Lung (tissue), 12 donors: ENCODE data around the gene DSE. TPM values are rescaled to one million over a fixed set of nuclear protein-coding genes. Genes with fewer than 3 reads are reported as not detected.

ENCODE experiments used
- ATAC-seq: fragments of 200-7000 bp; cut with Tn5 transposase; one replicate; pipeline ENCODE4 v1.9.1; 2020; ENCODE audit warnings: moderate number of reproducible peaks; ENCODE audit not compliant: insufficient read depth, low FRiP score
- DNase-seq, 3 donors: peaks; one replicate each; pipeline ENCODE4 v3.0.0-alpha.2; 2013 to 2017
- H3K27ac ChIP-seq, 2 donors: one replicate each; pipeline ENCODE4 v1.5.1; 2013; ENCODE audit warnings: mild to moderate bottlenecking in 2 of 2, moderate library complexity in 2 of 2, control low read depth in 1 of 2, inconsistent platforms in 1 of 2, low read depth in 1 of 2, low read length in 1 of 2
- H3K27me3 ChIP-seq, 3 donors: one replicate each; pipeline ENCODE4 v1.5.1; 2013; ENCODE audit warnings: low read length in 2 of 3; ENCODE audit not compliant: control insufficient read depth in 3 of 3, insufficient read depth in 3 of 3
- H3K36me3 ChIP-seq, 4 donors: one replicate each; pipeline ENCODE4 v1.5.1; 2013; ENCODE audit warnings: low read length in 4 of 4, mild to moderate bottlenecking in 1 of 4, moderate library complexity in 1 of 4; ENCODE audit not compliant: control insufficient read depth in 4 of 4, insufficient read depth in 4 of 4
- H3K4me1 ChIP-seq, 5 donors: one replicate each; pipeline ENCODE4 v1.5.1; 2013; ENCODE audit warnings: low read length in 5 of 5, mild to moderate bottlenecking in 2 of 5, moderate library complexity in 1 of 5; ENCODE audit not compliant: control insufficient read depth in 5 of 5, insufficient read depth in 5 of 5
- H3K4me3 ChIP-seq: one replicate; pipeline ENCODE4 v1.5.1; 2013; ENCODE audit warnings: mild to moderate bottlenecking, control low read depth, moderate library complexity
- H3K9ac ChIP-seq, 2 donors: one replicate each; pipeline ENCODE4 v1.5.1; 2013; ENCODE audit warnings: low read length in 2 of 2, control low read depth in 1 of 2; ENCODE audit not compliant: insufficient read depth in 1 of 2
- H3K9me3 ChIP-seq, 4 donors: one replicate each; pipeline ENCODE4 v1.5.1; 2013; ENCODE audit warnings: low read length in 3 of 4, mild to moderate bottlenecking in 1 of 4, moderate library complexity in 1 of 4; ENCODE audit not compliant: control insufficient read depth in 4 of 4, insufficient read depth in 3 of 4
- WGBS, 2 donors: extraction: QIAGEN DNeasy Blood & Tissue Kit; methylation state at CpG; one replicate each; pipeline ENCODE4 v1.1.7; 2013; 5-methylcytosine and 5-hydroxymethylcytosine counted together
- polyA plus RNA-seq, 2 donors: library from polyadenylated mRNA; stranded (reverse); fragments of 200-250 nt; gene quantifications; one replicate each; pipeline ENCODE4 v1.2.1, GENCODE V29; 2013
- total RNA-seq, 2 donors: library from RNA; depleted of rRNA in 1 of 2; stranded (reverse); fragments of >200 nt in 1 of 2; gene quantifications; one replicate each; pipeline ENCODE4 v1.2.1, GENCODE V29; 2014 to 2021
- TF ChIP-seq, protein P1 (sequence below): IDR thresholded peaks from 2 replicates; pipeline ENCODE4 v1.5.1; 2012; ENCODE audit warnings: mild to moderate bottlenecking; ENCODE audit errors: control extremely low read depth, extremely low read depth
- donor health status: control.
- donor health status: control.
- donor health status: Bipolar disorder and iron deficiency.
- donor health status: healthy.
- donor health status: DM: yes; HTN: yes; CAD: no.

DSE gene
- total and polyA plus RNA-seq, 4 donors: 5.4 to 46.9 (median 42.4) TPM

DNA sequence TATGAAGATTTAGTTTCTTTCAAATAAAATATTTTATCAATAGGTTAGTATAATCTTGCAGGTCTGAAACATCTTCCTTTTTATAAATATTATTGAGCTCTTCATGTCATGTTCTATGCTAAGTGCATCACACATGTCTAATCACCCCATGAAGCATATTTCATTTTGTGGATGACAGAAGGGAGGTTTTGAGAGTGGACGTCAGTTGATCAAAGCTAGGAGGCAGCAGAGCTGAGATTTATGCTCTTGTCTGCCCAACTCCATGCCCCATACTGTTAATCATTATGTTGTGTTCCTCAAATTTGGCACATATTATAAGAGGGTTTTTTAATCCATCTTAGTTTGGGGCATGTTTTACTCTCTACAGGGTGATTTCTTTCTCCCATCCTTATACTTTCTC is 22.7 kb downstream of the DSE start:
- WGBS, 2 donors: 25 to 31% methylated on average over 1 of the region's 1 CpG
- H3K9ac ChIP-seq: no peak overlapping the region
- peaks cover 3 to 17% (median 3%) of the 10 kb centered on the region in 5 donors for H3K4me1 ChIP-seq
- H3K36me3 ChIP-seq: peaks cover 0 to 2% (median 0%) of the 10 kb centered on the region in 4 donors
- H3K27me3 ChIP-seq: no peaks in the 10 kb centered on the region
- TF ChIP-seq, protein P1, sequence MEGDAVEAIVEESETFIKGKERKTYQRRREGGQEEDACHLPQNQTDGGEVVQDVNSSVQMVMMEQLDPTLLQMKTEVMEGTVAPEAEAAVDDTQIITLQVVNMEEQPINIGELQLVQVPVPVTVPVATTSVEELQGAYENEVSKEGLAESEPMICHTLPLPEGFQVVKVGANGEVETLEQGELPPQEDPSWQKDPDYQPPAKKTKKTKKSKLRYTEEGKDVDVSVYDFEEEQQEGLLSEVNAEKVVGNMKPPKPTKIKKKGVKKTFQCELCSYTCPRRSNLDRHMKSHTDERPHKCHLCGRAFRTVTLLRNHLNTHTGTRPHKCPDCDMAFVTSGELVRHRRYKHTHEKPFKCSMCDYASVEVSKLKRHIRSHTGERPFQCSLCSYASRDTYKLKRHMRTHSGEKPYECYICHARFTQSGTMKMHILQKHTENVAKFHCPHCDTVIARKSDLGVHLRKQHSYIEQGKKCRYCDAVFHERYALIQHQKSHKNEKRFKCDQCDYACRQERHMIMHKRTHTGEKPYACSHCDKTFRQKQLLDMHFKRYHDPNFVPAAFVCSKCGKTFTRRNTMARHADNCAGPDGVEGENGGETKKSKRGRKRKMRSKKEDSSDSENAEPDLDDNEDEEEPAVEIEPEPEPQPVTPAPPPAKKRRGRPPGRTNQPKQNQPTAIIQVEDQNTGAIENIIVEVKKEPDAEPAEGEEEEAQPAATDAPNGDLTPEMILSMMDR: no peak
- DNase-seq (no peak), ATAC-seq (no peak)
- no peaks in the 10 kb centered on the region for H3K9me3 ChIP-seq
- no peak overlapping the region for H3K27ac ChIP-seq
- no peak overlapping the region for H3K4me3 ChIP-seq

DNA sequence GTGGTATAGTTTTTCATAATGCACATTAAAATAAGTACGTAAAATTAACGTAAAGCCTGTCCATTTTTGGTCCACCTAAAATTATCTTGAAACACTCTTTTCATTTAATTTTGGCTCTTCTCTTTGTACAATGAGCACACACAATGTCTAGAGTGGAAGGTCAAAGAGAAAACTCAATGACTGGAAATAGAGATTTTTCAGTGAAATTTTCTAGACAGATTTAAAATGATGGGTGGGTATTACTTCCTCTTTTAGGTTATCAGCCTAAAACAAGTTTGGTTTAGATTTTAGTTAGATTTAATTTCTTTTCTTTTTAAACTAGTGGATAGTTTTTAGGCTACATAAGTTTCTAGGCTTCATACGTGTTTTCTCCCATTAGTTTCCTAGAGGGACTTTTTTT is 24.9 kb downstream of the DSE start:
- ATAC-seq: no peak

DNA sequence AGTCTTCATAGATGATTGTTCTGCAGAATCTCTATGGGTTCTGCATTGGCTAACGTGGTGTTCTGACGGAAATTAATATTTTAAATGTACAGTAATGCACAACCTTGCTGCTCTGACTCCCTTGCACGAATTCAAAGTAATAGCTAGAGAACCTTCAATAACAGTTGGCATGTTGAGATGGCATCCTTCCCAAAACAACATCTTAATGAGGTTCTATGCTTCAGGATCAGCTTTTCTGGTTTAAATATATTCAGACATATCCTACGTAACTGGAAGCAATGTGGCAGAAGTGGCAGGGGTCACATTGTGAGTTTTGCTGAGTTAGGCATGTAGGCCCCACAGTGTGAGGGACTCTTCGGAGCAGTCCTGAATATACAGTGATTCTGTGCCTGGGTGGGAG is 25.7 kb downstream of the DSE start:
- Histone ChIP-seq H3K4me1 (peaks cover 3 to 20% (median 6%) of the 10 kb centered on the region in 5 donors), H3K9me3 (no peaks in the 10 kb centered on the region), H3K27ac (no peak overlapping the region), H3K27me3 (no peaks in the 10 kb centered on the region), H3K36me3 (peaks cover 0 to 5% (median 4%) of the 10 kb centered on the region in 4 donors), H3K4me3 (no peak overlapping the region), H3K9ac (no peak overlapping the region)
- TF ChIP-seq, protein P1: no peak
- DNase-seq (no peak), ATAC-seq (no peak)
- WGBS, 2 donors: 83 to 89% methylated on average over 5 of the region's 5 CpGs

More for the DNA sequence above, 24.9 kb downstream of the DSE start:
- no peak for DNase-seq
- WGBS, 2 donors: 79 to 87% methylated on average over 3 of the region's 3 CpGs
- no peaks in the 10 kb centered on the region for H3K27me3 ChIP-seq
- peaks cover 0 to 5% (median 4%) of the 10 kb centered on the region in 4 donors for H3K36me3 ChIP-seq
- H3K9ac ChIP-seq: no peak overlapping the region
- peaks cover 3 to 20% (median 6%) of the 10 kb centered on the region in 5 donors for H3K4me1 ChIP-seq
- H3K9me3 ChIP-seq: no peaks in the 10 kb centered on the region
- no peak overlapping the region for H3K4me3 ChIP-seq
- H3K27ac ChIP-seq: no peak overlapping the region
- TF ChIP-seq, protein P1: no peak

DNA sequence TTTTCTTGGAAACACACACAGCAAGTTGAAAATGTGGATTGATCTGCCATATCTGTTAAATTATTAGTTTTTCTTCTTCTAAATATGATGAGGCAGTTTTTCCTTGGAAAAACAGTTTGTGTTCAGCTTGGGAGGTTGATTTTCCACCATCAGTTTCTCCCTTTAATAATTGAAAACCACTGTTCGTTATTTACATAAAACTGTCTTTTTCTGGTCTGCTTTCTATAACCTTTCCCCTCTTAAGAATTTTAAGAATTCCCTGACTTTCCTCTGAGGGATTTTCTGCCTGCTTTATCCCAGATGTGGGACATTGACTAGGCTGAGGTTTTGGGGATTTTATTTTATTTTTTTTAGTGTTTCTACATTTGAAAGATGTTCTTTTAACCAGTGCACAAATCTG is 27.2 kb downstream of the DSE start:
- Histone ChIP-seq H3K9me3 (no peaks in the 10 kb centered on the region), H3K27ac (no peak overlapping the region), H3K36me3 (peaks cover 0 to 5% (median 4%) of the 10 kb centered on the region in 4 donors), H3K4me1 (peaks cover 0 to 24% (median 3%) of the 10 kb centered on the region in 5 donors), H3K27me3 (no peaks in the 10 kb centered on the region), H3K4me3 (no peak overlapping the region), H3K9ac (no peak overlapping the region)
- ATAC-seq: no peak
- no peak for DNase-seq
- TF ChIP-seq, protein P1: no peak
- WGBS, 2 donors: 57 to 75% methylated on average over 1 of the region's 1 CpG
